IPS-20b (cell line): ENCODE measurements around the gene ELOF1.
"Not testable (repeated sequence)": the region's sequence is repeated elsewhere in the genome, so short reads cannot be mapped to it uniquely, and the experiment has no call there.

Experiments used
- H3K27ac ChIP-seq: one replicate; pipeline ENCODE4 v1.5.1; 2013; ENCODE audit warnings: low read length
- H3K27me3 ChIP-seq: 2 replicates; pipeline ENCODE4 v1.6.1; 2013; ENCODE audit warnings: mild to moderate bottlenecking, low read length, inconsistent platforms; ENCODE audit not compliant: insufficient read depth
- H3K36me3 ChIP-seq: 2 replicates; pipeline ENCODE4 v1.6.1; 2013; ENCODE audit warnings: low read depth, mild to moderate bottlenecking, inconsistent platforms, low read length, moderate library complexity; ENCODE audit not compliant: insufficient read depth
- H3K4me1 ChIP-seq: 2 replicates; pipeline ENCODE4 v1.6.1; 2013; ENCODE audit warnings: mild to moderate bottlenecking, control low read depth, inconsistent platforms, low read length, moderate library complexity; ENCODE audit not compliant: insufficient read depth
- H3K4me3 ChIP-seq: 2 replicates; pipeline ENCODE4 v1.5.1; 2013; ENCODE audit warnings: mild to moderate bottlenecking, low read length, inconsistent platforms
- H3K9ac ChIP-seq: 2 replicates; pipeline ENCODE4 v1.6.1; 2013; ENCODE audit warnings: low read depth, mild to moderate bottlenecking, inconsistent platforms, low read length, moderate library complexity
- H3K9me3 ChIP-seq: 2 replicates; pipeline ENCODE4 v1.6.1; 2013; ENCODE audit warnings: mild to moderate bottlenecking, low read depth, low read length, inconsistent platforms; ENCODE audit not compliant: insufficient read depth

Gene ELOF1

GRCh38 chr19:11565649-11565980 lies 6.6 kb upstream of the ELOF1 start:
- H3K36me3 ChIP-seq, H3K4me1 ChIP-seq, H3K4me3 ChIP-seq, H3K27ac ChIP-seq, H3K9ac ChIP-seq, H3K9me3 ChIP-seq, H3K27me3 ChIP-seq: not testable (repeated sequence)

GRCh38 chr19:11564082-11564807 lies 5.2 kb upstream of the ELOF1 start:
- H3K36me3 ChIP-seq, H3K4me1 ChIP-seq, H3K27ac ChIP-seq, H3K9me3 ChIP-seq, H3K27me3 ChIP-seq, H3K9ac ChIP-seq, H3K4me3 ChIP-seq: not testable (repeated sequence)

DNA sequence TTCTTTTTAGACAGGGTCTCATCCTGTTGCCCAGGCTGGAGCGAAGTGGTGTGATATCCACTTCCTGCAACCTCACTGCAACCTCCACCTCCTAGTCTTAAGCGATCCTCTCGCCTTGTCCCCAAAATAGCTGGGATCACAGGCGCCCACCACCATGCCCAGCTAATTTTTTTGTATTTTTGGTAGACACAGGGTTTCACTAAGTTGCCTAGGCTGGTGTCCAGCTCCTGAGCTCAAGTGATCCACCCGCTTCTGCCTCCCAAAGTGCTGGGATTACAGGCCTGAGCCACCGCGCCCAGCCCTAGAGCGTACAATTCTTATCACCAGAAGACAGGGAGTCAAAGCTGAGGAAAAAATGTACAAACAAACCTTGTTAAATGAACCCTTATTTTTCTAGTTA lies 4.5 kb upstream of the ELOF1 start:
- Histone ChIP-seq H3K27ac (no peak overlapping the region), H3K4me3 (no peak overlapping the region), H3K4me1 (no peaks in the 10 kb centered on the region)

DNA sequence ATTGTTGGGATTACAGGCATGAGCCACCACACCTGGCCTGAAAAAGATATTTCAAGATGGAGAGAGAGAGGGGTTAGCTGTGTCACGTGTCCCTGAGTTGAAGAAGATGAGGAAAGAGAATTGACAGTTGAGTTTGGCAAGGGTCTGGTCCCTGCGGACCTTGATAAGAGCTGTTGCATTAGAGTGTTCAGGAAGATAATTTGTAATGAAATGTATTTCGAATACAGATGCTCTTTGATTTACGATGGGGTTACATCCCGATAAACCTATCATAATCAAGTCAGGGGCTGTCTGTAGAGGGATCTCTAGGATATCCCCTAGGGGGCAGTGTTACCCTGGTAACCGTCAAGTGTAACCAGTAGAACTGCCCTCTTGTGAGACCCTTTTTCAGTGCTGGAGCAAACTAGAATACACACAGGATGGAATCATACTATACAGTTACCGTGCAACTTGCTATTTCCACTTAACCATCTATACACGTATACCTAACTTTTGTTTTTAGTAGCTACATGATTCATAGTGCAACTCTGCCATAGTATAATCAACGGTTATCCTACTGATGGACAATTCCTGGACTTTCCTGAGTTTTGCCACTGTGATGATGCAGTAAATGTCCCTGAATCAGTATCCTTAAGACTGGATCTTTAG lies 1.5 kb upstream of the ELOF1 start:
- Histone ChIP-seq H3K27me3 (no peaks in the 10 kb centered on the region), H3K9me3 (no peaks in the 10 kb centered on the region), H3K27ac (no peak overlapping the region), H3K36me3 (peaks cover 8% of the 10 kb centered on the region; the same call in 1 of the 2 replicates), H3K9ac (no peak overlapping the region), H3K4me3 (no peak overlapping the region), H3K4me1 (peaks cover 4% of the 10 kb centered on the region)

More for the DNA sequence above, 4.5 kb upstream of the ELOF1 start:
- Histone ChIP-seq H3K36me3 (no peaks in the 10 kb centered on the region), H3K9me3 (no peaks in the 10 kb centered on the region), H3K27me3 (no peaks in the 10 kb centered on the region), H3K9ac (no peak overlapping the region)

DNA sequence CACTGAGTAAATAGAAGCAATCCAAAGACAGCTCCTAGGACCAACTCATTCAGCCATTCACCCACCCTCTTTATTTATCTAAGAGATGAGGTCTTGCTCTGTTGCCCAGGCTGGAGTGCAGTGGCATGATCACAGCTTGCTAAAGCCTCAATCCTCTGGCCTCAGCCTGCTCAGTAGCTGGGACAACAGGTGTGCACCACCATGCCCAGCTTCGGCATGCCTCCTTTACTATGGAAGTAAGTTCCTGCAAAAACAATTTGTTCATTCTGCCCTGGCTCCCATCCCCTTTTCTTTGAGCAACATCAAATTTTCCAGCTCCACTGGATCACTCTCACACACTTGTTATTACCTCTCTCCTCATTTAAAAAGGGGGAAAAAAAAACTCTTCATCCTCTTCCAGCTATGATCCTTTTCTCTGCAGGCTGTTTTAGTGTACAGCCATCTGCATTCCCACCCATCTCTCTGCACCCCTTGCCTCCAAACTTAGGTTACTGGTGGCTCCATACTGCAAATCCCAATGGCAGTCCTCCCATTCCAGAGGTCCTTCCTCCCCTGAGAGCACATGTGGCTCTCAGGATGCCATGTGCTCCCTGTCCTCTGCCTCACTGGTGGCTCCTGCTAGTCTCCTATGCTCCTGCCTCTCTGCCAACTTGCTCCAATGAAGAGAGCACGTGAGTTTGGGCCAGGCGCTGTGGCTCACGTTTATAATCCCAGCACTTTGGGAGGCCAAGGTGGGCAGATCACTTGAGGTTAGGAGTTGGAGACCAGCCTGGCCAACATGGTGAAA lies 2.2 kb downstream of the ELOF1 start:
- Histone ChIP-seq H3K9ac (no peak overlapping the region), H3K4me1 (peaks cover 4% of the 10 kb centered on the region), H3K9me3 (no peaks in the 10 kb centered on the region), H3K27ac (no peak overlapping the region), H3K36me3 (peaks cover 37% of the 10 kb centered on the region), H3K4me3 (no peak overlapping the region), H3K27me3 (no peaks in the 10 kb centered on the region)

DNA sequence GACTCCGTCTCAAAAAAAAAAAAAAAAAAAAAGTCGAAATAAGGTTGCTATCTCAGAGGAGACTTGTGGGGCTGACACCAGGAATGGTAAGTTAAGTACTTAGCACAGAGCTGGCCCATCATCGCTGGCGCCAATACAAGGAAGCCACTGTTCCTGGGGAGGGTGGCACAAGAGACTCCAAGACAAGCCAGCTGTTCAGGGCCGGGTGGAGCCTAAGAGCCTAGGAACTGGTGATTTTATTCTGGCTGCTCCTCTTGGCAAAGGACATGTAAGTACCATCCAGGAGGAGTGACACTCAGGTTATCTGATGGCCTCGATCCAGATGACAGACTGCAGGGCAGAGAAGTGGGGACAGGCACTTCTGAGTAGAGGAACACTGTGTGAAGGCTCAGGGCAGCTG lies 3.8 kb downstream of the ELOF1 start:
- peaks cover 39% of the 10 kb centered on the region for H3K36me3 ChIP-seq
- H3K9me3 ChIP-seq, result no peaks in the 10 kb centered on the region
- no peak overlapping the region for H3K4me3 ChIP-seq
- no peak overlapping the region for H3K9ac ChIP-seq
- H3K4me1 ChIP-seq, result peaks cover 4% of the 10 kb centered on the region
- no peaks in the 10 kb centered on the region for H3K27me3 ChIP-seq
- H3K27ac ChIP-seq, result no peak overlapping the region

- H3K27me3 ChIP-seq, result no peaks in the 10 kb centered on the region
- no peak overlapping the region for H3K9ac ChIP-seq
- no peak overlapping the region for H3K27ac ChIP-seq
- H3K36me3 ChIP-seq, result peaks cover 40% of the 10 kb centered on the region
- no peaks in the 10 kb centered on the region for H3K9me3 ChIP-seq
- no peak overlapping the region for H3K4me3 ChIP-seq
- peaks cover 4% of the 10 kb centered on the region for H3K4me1 ChIP-seq
Measured at GRCh38 chr19:11554160-11554559, 4.9 kb downstream of the ELOF1 start.

GRCh38 chr19:11552666-11553372 lies 6.2 kb downstream of the ELOF1 start:
- peaks cover 43% of the 10 kb centered on the region for H3K36me3 ChIP-seq

DNA sequence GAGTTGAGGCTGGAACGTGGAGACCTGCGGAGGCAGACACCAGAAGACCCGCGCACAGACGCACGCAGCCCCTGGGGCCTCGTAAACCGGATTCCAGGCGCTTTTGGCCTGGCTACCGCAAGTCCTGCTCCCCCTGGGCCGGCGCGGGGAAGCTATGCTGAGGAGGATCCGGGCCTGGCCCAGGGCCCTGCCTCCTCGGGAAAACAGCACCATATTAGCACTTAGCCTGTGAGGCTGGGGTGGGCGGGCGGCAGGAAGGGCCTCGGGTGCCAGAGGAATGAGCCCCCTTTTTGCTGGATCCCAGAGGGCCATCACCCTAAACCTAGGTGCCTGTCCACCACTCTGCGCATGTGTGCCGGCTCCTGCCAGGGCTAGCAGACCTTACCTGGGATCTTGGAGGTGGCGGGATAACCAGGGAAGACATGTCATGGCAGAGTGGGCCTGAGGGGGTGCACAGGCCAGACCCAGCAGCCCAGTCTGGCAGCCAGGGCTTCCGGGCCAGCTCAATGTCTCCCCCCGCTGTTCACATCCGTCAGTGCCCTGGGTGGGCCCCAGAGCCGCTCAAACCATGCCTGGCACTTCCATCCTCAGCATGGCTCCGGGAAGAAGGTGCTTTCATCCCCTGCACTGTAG lies 7.3 kb downstream of the ELOF1 start:
- no peak overlapping the region for H3K9ac ChIP-seq
- no peaks in the 10 kb centered on the region for H3K9me3 ChIP-seq
- peaks cover 43% of the 10 kb centered on the region for H3K36me3 ChIP-seq
- H3K4me3 ChIP-seq, result no peak overlapping the region
- no peak overlapping the region for H3K27ac ChIP-seq
- no peaks in the 10 kb centered on the region for H3K27me3 ChIP-seq
- no peaks in the 10 kb centered on the region for H3K4me1 ChIP-seq

More at GRCh38 chr19:11552666-11553372, 6.2 kb downstream of the ELOF1 start:
- Histone ChIP-seq H3K9me3 (no peaks in the 10 kb centered on the region), H3K9ac (no peak overlapping the region), H3K27ac (no peak overlapping the region), H3K27me3 (no peaks in the 10 kb centered on the region), H3K4me1 (peaks cover 1% of the 10 kb centered on the region), H3K4me3 (no peak overlapping the region)

- H3K27me3 ChIP-seq, result no peaks in the 10 kb centered on the region
- H3K9me3 ChIP-seq, result no peaks in the 10 kb centered on the region
- H3K36me3 ChIP-seq, result peaks cover 35% of the 10 kb centered on the region
- no peak overlapping the region for H3K27ac ChIP-seq
- H3K4me1 ChIP-seq, result no peaks in the 10 kb centered on the region
- no peak overlapping the region for H3K9ac ChIP-seq
- no peak overlapping the region for H3K4me3 ChIP-seq
Measured at GRCh38 chr19:11550265-11550664, 8.8 kb downstream of the ELOF1 start.

GRCh38 chr19:11549386-11549953 lies 9.6 kb downstream of the ELOF1 start:
- no peak overlapping the region for H3K9ac ChIP-seq
- H3K9me3 ChIP-seq, result no peaks in the 10 kb centered on the region
- no peak overlapping the region for H3K4me3 ChIP-seq
- H3K27ac ChIP-seq, result no peak overlapping the region
- H3K36me3 ChIP-seq, result peaks cover 31% of the 10 kb centered on the region
- no peaks in the 10 kb centered on the region for H3K4me1 ChIP-seq
- no peaks in the 10 kb centered on the region for H3K27me3 ChIP-seq
